Medulla oblongata (tissue), 1 donor: ENCODE results near the gene FZR1.
"Not testable (repeated sequence)": the region's sequence is repeated elsewhere in the genome, so short reads cannot be mapped to it uniquely, and the experiment has no call there.

Experiments
- DNase-seq: peaks from one replicate; pipeline ENCODE4 v3.0.0-alpha.2; 2015; ENCODE audit errors: extremely low spot score

FZR1 gene

DNA sequence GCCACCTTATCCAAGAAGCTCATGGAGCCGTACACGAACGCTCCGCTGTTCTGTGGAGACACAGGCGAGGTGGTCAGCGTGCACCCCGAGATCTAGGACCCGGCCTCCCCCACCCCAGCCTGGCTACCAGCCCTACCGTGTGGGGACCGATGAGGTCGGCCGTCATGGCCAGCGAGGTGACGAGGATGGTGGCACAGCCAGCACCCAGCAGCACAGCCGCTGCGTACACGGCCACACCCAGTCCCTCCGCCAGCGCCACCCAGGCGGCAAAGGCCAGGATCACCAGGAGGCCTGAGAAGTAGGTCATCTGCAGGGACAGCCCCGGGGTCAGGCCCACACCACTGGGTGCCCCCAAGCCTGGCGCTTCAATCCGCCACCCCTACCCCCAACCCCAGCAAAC lies 40.0 kb downstream of the FZR1 start:
- no peak for DNase-seq

DNA sequence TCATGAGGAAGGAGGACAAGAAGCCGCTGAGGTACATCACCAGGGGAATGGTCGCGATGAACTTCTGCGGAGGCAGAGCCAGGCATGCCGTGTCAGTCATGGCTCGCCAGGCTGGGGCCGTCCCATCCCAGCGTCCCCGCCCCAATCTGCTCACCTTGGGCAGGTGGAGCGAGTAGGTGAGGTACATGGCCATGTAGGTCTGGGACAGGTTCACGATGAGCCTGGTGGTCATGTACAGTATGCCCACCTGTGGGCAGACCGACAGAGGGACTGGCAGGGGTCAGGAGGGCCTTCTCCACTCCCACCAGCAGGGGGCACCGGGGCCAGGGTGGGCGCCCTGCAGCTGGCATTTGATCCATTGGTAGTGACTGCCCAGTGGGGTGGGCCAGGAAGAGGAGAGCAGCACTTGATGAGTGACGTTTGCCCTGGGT lies 41.2 kb downstream of the FZR1 start:
- no peak for DNase-seq

DNA sequence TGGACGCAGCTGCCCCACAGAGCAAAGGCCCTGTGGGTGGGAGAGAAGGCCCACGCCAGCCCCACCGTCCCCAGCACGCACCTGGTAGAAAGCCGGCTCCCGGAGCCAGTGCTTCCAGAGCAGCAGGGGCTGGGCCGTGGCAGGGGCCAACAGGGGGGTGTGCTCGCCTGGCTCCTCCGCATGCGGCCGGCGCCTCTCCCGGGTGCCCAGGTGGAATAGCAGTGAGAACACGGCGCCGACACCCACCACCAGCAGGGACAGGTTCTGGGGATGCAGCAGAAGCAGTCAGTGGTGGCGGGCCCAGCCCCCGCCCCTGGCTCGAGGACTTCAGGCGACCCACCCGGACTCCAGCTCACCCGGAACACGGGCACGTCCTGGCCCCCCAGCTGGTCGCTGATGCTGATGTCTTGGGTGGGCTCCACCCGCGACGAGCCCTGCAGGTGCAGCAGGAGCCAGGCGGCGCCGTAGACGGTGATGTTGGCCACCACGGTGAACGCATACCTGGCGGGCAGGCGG lies 41.7 kb downstream of the FZR1 start:
- no peak for DNase-seq

DNA sequence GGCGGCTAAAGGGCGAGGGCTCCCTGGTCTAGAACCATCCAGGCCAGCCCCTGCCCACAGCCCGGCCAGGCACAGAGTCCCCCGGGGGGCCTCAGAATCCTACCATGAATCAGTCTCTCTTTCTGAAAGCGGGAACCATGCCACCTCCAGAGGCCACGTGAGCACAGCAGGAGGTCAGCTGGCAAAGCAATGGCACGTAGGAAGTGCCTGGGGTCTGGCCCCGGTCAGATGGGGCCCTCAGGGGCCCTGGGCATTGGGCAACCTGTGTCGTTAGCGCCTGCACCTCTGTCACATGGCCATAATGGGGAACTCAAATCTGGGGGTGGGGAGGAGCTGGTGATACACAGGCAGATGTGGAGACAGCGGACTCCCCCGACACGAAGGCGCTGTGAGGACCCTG lies 42.5 kb downstream of the FZR1 start:
- peak; percentile 57 for DNase-seq

DNA sequence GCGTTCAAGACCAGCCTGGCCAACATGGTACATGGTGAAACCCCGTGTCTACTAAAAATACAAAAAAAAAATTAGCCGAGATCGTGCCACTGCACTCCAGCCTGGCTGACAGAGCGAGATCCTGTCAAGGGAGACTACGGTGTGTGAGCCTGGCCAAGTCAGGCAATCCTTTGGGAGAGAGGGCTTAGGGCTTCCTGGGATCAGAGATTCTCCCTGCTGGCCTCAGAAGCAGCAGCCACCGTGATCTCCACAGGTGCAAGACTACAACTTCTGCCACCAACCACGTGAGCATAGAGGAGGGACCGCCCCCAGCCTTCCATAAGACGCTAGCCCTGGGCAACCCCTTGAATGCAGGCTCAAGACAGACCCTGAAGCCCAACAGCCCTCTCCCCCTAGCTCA lies 43.7 kb downstream of the FZR1 start:
- no peak for DNase-seq

DNA sequence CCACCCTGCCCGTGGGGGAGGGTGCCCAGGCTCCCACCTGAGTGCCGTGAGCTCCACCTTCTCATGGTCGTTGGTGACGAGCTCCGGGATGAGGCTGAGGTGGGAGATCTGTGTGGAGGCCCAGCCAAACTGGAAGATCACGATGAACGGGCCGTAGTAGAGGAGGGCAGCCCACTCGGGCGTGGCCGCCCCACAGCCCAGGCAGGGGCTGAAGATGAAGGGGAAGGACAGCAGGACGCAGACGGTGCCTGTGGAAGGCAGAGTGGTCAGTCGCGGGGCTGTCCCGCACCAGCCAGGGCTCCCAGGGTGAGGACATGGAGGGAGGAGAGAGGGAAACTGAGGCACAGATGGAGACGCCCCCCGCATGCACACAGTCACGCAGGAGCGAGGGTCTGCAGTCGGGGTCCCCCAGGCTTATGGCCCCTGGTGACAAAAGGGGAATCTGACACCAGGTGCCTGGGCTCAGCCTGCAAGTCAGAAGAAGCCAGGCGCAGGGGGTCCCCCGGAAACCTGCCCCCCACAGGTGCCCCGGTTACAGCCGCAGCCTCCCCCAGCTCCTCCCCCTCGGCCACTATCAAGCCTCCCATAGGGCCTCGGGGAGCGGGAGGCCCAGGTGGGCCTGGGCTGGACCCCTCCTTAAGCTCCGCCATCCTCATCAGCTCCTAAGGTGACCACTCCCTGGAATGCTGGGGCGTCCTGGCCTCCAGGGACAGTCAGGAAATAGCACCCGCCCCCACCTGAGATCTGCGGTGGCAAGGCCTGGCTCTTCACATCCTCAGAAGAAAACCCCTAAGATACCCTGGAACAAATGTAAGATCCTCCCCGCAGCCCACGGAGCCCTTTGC lies 45.1 kb downstream of the FZR1 start:
- DNase-seq = no peak

DNA sequence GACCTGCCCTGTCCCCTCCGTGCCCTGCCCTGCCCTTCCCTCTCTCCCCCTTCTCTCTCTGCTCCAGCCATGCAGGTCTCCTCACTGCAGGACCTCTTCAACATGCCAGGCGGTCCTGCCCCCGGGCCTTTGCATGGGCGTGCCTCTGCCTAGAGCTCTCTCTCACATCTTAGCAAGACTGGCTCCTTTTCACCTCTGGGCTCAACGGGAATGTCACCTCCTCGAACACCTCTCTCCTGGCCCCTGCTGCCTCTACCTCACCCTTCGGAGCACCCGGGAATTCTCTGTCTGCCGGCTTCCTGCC lies 45.6 kb downstream of the FZR1 start:
- DNase-seq = no peak

DNA sequence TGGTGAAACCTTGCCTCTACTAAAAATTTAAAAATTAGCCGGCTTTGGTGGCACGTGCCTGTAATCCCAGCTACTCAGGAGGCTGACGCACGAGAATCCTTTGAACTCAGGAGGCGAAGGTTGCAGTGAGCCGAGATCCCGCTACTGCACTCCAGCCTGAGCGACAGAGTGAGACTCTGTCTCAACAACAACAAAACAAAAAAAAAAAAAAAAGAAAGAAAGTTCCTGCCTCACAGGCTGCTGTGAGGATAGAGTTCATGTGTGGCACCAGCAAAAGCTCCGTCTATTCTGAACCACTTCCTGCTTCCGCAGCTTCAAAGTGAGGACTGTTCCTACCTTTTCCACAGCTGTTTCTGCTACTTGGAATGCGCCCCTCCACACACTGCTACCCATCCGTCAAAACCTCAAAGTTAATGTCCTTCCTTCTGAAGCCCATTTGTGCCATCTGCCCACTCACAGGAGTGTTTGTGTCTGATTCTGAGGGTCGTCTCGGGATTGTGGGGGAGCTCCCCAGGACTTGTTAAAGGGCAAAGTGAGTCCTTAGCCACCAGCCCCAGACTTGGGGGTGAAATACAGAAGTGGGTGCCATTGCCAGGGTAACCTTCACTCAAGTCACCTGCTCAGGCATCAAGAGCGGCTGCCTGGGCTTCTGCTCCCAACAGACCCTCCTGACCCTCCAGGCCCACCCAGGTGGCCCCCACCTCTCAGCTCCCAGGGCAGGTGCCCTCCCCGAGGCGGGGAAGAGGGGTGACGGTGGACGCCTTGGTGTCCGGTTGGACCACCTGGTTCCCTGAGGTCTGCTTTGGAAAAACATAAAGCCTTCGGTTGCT lies 48.4 kb downstream of the FZR1 start:
- no peak for DNase-seq

DNA sequence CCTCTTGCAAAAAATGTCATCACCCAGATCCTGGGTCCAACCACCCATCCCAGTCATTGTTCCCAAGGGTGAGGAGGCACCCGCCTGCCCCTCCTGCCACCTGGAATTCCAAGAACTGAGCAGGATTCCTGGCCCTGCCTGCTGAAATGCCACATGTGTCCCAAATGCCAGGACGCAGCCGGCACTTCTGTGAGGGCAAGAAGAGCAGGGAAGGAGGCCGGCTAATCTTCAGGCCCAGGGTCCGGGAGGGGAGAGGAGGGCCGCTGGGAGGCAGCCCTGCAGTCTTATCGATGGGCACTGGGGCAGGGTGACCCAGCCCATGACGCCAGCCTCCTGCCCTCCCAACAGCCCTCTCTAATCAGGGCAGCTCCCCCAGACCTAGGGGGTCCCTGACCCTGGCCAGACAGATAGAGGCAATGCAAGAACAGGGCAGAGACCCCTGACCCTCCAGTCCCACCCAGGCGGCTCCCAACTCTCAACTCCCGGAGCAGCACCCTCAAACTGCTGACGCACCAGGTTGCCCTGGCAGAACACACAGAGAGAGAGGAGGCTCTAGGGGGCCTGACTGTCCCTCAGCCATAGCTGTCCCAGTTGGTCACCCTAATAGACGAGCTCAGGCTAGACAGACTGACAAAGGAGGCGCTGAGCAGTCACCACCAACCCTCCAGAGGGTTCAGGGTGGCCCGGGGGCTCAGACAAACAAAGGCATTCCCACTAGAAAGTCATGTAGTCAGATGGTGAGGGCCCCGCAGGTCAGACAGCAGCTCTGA lies 49.7 kb downstream of the FZR1 start:
- DNase-seq = no peak

DNA sequence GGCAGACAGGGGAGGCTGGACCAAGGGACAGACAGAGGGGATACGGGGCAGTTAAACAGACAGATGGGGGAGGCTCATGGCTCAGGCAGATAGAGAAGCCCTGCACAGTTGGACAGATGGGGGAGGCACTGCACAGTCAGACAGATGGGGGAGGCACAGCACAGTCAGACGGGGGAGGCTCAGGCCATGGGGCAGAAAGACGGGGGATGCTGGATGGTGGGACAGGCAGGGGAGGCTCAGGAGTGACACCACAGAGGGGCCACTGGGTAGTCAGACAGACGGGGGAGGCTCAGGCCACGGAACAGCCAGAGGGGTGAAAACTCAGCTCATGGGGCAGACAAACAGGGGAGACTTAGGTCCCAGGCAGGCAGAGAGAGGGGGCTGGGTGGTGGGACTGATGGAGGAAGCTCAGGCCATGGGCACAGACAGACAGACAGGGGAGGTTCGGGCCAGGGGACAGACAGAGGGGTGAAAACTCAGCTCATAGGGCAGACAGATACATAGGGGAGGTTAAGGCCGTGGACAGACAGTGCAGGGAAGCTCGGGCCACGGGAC lies 50.4 kb downstream of the FZR1 start:
- no peak for DNase-seq

DNA sequence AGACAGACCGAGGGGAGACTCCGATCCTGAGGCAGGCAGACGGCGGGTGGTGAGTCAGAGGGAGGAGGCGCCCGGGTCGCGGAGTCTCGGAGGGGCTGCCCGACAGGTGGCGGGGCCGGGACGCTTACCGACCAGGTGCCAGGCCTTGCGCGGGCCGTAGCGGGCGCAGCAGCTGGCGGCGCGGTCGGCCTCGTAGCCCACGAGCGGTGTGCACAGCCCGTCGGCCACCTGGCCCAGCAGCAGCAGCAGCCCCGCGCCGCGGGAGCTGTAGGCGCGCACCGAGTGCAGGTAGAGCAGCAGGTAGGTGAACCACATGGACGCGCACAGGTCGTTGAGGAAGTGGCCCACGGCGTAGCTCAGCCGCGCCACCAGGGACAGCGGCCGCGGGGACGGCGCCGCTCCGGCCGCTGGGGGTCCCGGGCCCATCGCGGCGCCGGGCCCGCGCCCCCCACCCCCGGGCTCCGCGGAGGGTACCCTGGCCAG lies 50.9 kb downstream of the FZR1 start:
- no peak for DNase-seq

DNA sequence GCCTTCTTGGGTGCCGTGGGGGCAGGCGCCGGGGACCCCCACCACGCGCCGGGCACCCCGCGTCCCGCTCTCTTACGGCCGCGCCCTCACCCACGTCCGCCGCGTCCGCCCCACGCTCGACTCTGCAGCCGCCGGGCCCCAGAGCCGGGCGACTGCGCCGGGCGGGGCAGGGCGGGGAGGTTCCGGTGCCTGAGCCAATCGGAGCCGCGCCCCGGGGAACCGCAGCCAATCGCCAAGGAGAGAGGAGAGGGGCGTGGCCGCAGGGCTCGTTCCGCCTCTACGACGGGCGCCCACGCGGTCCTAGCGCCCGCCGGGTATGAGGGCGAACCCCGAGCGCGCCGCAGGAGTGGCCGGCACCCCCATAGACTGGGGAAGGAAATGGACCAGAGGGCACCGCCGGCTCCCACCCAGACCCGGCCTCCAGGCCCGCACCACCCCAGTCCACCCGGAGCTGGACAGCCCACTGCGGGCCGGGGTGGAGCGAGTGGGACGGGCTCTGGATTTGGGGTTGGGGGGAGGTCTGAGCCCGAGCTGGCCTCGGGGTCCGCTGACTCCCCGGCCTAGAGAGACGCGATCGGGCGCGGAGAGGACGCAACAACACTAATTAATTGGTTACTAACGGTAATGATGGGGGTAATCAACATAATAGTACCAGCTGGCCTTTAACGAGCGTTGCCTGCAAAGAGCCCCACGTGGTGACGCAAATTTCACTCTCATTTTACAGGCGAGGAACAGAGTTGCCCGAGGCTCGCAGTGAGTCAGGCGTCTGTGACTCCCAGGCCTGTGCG lies 51.5 kb downstream of the FZR1 start, which contains the start of gene MFSD12:
Gene MFSD12 (minus strand): TSS at position 126 of the 788 bp plus-strand sequence. CDS start 183 bp downstream, outside the sequence.
- DNase-seq = peak; percentile 93

DNA sequence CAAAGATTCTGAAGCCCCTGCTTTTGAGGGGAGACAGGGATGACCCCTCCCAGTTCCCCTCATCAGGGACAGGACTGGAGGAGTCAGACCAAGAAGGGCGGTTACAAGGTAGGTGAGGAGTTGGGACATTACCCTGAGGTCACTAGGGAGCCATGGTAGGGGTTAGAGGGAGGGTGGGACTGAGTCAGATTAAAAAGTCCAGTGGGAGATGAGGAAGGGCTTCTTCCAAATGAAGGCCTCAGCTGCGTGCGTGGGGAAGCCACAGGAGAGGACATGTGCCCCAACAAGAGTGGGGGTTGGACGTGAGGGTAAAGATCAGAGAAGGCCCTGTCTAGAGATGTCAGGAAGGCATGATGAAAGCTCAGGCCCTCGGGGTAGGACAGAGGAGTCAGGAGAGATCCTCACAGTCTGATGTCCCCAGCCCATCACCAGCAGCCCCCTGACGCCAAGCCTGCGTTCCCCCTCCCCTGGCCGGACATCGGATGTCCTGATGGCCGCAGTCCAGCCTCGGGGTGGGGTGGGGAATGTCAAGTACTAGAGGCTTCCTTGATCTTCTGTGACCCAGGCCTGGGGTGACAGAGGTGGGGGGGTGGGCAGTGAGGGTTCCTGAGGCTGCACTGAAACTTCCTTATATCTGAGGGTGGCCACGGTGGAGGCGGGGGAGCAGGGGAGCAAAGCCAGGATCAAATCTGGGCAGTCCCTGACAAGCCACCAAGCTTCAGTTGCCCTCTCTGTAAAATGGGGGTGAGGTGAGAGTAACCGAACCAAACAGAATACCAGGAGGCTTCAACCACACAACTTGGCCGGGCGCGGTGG lies 57.8 kb downstream of the FZR1 start:
- DNase-seq = no peak

DNA sequence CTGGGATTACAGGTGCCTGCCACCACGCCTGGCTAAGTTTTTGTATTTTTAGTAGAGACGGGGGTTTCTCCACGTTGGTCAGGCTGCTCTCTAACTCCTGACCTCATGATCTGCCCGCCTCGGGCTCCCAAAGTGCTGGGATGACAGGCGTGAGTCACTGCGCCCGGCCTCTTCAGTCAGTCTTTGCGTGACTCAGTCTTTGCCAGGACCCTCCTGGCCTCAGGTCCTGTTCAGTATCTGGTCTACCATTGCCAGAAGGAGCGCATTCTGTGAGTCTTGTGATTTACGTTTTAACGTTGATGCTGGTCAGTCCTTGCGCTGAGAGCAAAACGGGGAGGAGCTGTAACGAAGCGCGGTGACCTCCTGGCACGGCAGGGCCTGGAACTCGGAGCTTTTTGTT lies 59.0 kb downstream of the FZR1 start:
- DNase-seq = no peak

DNA sequence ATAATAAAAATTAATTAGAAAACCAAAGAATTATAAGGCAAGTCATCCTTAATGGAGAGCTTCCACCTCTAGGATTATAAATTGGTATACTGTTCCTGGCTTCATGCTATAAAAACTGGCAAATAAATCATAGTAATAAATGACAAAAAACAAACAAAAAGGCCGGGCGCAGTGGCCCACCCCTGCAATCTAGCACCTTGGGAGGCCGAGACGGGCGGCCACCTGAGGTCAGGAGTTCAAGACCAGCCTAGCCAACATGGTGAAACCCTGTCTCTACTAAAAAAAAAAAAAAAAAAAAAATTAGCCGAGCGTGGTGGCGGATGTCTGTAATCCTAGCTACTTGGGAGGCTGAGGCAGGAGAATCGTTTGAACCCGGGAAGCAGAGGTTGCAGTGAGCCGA lies 63.9 kb downstream of the FZR1 start:
- DNase-seq = not testable (repeated sequence)

DNA sequence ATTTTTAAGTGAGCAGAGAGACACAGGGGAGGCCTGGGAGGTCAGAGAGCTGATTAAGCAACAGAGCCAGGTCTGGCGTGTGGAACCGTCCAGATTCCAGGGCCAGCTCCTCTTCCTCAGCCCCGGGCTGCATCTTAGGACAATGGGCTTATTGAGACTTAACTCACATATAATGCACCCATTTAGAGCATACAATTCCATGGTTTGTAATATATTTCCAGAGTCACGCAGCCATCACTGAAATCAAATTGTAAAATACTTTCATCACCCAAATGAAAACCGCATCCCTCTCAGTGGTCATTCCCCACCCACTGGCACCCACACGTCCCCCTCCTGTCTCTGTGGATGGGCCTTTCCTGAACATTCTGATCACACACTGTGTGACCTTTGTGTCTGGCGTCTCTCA lies 64.5 kb downstream of the FZR1 start:
- peak; percentile 86 for DNase-seq

DNA sequence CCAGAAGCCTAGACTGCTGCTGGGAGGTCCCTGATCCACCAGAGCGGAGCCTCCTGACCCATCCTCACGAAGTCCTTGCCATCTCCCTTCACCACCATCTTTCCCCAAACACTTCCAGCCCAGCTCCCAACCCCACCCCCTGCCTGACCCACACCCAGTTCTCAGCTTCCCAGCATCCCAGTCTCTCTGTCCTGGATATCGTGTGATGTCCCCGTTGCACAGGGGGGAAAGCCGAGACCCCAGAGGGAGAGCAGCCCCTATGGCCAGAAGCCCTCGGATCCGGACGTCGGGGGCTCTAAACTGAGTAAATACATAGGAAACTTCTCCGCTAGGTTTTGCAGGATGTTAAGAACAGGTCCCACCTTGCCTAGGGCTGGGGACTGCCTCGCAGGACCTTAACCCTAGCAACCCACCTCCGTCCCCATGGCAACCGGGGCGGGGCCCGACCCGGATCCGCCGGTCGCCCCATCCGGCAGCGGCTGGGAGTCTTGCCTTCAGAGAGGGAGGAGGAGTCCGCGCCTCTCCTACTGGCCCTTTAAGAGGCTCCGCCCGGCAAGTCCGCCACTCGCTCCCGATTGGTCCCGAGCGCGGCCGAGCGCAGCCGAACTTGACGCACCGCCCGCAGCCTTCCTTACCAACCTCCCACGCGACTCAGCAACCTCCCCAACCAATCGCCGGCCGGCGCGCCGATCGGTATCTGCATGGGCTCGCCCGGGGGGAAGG lies 66.2 kb downstream of the FZR1 start:
- DNase-seq = peak; percentile 100

DNA sequence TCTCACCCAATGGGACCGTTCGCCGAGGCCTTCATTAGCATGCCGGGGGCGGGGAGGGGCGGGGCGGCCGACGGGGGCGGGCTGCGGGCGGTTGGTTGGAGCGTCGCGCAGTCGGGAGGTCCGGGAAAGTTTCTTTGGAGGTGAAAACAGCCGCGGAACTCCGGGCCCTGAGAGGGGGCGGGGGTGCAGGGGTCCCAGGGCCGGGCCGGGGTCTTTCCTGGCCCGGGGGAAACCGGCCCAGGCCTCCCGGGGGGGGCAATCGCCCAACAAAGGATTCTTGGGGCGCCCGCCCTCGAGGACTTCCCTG lies 66.7 kb downstream of the FZR1 start, which contains the start of gene HMG20B:
Gene HMG20B (plus strand): TSS at position 90 of the 307 bp plus-strand sequence. CDS start 366 bp downstream, outside the sequence.
- no peak for DNase-seq

DNA sequence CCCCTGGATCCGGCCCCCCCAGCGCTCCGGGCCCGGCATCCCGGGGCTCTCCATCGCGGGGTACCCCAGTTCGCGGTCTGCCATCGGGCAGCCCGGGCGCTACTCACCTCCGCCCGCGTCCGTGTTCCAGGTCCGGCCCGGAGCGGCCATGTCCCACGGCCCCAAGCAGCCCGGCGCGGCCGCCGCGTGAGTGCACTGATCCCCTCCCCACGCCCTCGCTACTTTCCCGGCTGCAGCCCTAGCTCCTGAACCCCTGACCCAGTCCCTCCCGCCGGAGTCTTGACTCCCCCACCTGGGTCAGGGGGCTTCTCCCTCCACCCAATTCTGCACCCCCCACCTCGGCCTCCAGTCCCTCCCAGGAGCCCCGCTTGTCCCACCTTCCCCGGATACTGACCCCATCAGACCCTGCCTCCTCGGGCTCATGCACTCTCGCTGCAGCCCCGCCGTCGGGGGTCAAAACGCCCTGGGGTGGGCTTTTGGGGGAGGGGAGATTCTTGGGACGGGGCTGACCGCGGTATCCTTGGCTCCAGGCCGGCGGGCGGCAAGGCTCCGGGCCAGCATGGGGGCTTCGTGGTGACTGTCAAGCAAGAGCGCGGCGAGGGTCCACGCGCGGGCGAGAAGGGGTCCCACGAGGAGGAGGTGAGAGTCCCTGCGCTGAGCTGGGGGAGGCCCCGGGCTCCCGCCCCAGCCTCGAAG lies 67.2 kb downstream of the FZR1 start:
- no peak for DNase-seq
